ENCODE measurements around the gene TIMP2. TPM values are rescaled to one million over a fixed set of nuclear protein-coding genes. Genes with fewer than 3 reads are reported as not detected.
"Not testable (repeated sequence)": the region's sequence is repeated elsewhere in the genome, so short reads cannot be mapped to it uniquely, and the experiment has no call there.

Gene TIMP2
- total RNA-seq, 4 donors from 2014 or later: 52.9 to 133 (median 82.2) TPM

DNA sequence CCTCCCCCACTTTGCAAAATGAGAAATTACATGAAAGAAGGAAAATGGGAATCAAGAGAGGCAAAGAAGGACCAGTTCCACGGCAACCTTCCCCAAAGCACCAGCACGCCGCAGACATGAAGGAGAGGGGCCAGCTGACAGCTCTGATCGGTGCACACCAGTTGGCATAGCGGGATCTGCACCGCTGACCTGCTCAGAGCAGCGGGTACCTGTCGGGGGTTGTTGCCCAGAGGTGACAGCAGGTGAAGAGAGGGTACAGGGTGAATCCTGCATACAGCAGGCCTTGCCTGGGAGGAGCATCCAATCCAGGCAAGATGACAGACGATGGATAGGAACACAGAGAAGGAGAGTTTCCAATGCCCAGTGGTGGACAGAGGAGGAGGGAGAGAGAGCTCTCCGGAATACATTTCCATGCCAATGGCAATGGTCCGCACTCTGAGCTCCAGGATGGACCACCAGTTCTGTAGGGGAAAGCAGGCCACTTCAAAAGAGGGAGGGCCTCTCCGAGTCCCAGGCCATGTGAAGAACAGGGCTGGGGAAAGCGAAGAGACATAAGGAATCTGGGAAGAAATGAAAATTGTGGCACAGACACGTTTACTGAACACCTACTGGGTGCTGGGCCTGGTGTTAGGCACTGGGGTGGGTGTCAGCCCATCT is 46.2 kb downstream of the TIMP2 start:
- WGBS, 2 donors: 81 to 83% methylated on average over 14 of the region's 14 CpGs
- peaks cover 5 to 37% of the 10 kb centered on the region in 2 donors for H3K4me1 ChIP-seq
- DNase-seq: no peak
- H3K36me3 ChIP-seq: no peaks in the 10 kb centered on the region
- H3K4me3 ChIP-seq (replicated peaks in 1 of 3): no peak overlapping the region
- no peaks in the 10 kb centered on the region for H3K27me3 ChIP-seq
- H3K9me3 ChIP-seq: no peaks in the 10 kb centered on the region
- intact Hi-C loops (cut with DNase I): no loop called here
- no peak for TF ChIP-seq POLR2A (IDR thresholded peaks at IDR 0.05)
- TF ChIP-seq, protein P1, sequence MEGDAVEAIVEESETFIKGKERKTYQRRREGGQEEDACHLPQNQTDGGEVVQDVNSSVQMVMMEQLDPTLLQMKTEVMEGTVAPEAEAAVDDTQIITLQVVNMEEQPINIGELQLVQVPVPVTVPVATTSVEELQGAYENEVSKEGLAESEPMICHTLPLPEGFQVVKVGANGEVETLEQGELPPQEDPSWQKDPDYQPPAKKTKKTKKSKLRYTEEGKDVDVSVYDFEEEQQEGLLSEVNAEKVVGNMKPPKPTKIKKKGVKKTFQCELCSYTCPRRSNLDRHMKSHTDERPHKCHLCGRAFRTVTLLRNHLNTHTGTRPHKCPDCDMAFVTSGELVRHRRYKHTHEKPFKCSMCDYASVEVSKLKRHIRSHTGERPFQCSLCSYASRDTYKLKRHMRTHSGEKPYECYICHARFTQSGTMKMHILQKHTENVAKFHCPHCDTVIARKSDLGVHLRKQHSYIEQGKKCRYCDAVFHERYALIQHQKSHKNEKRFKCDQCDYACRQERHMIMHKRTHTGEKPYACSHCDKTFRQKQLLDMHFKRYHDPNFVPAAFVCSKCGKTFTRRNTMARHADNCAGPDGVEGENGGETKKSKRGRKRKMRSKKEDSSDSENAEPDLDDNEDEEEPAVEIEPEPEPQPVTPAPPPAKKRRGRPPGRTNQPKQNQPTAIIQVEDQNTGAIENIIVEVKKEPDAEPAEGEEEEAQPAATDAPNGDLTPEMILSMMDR (IDR thresholded peaks at IDR 0.05): no peak
- peak overlapping the region; percentile 50 to 76 (median 73) for H3K27ac ChIP-seq

- TF ChIP-seq, protein P1 (IDR thresholded peaks at IDR 0.05): no peak
- TF ChIP-seq POLR2A (IDR thresholded peaks at IDR 0.05): no peak
- H3K27me3 ChIP-seq: no peaks in the 10 kb centered on the region
- no peak for DNase-seq
- no peaks in the 10 kb centered on the region for H3K9me3 ChIP-seq
- intact Hi-C loops (cut with DNase I): no loop called here
- WGBS, 2 donors: 84 to 87% methylated on average over 15 of the region's 15 CpGs
- H3K4me1 ChIP-seq: peaks cover 3 to 29% of the 10 kb centered on the region in 2 donors
- no peaks in the 10 kb centered on the region for H3K36me3 ChIP-seq
- no peak overlapping the region for H3K27ac ChIP-seq
- no peak overlapping the region for H3K4me3 ChIP-seq (replicated peaks in 1 of 3)
These were observed 46.9 kb downstream of the TIMP2 start for GRCh38 chr17:78878261-78878660.

DNA sequence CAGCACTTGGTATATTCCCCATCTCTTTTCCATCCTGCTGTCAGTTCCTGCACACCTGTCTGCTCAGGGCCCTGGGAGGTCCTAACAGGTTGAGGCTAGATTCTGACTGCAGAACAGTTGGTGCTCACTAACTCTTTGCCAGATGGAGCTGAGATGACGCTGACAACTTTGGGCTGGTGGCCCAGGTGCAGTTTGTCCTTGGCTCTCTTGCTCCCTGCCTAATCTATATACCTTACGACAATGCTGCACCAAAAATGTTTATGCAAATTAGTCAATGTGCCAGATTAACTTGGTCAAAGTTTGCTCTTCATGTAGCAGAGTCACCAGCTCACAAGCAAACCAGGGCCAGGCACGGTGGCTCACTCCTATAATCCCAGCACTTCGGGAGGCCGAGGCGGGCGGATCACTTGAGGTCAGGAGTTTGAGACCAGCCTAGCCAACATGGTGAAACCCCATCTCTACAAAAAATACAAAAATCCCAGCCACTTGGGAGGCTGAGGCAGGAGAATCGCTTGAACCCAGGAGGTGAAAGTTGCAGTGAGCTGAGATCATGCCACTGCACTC is 48.2 kb downstream of the TIMP2 start:
- H3K27ac ChIP-seq; intact Hi-C loops (cut with DNase I); H3K36me3 ChIP-seq; H3K27me3 ChIP-seq; H3K9me3 ChIP-seq; H3K4me3 ChIP-seq (replicated peaks in 1 of 3); DNase-seq: not testable (repeated sequence)
- WGBS, 2 donors: 95 to 98% methylated on average over 8 of the region's 8 CpGs
- peaks cover 0 to 17% of the 10 kb centered on the region in 2 donors for H3K4me1 ChIP-seq

GRCh38 chr17:78876094-78876597 is 49.0 kb downstream of the TIMP2 start:
- H3K4me3 ChIP-seq (replicated peaks in 1 of 3): no peak overlapping the region
- no peaks in the 10 kb centered on the region for H3K27me3 ChIP-seq
- H3K9me3 ChIP-seq: no peaks in the 10 kb centered on the region
- H3K27ac ChIP-seq: no peak overlapping the region
- no peak for DNase-seq
- no peaks in the 10 kb centered on the region for H3K36me3 ChIP-seq
- intact Hi-C loops (cut with DNase I): no loop called here
- TF ChIP-seq, protein P1 (IDR thresholded peaks at IDR 0.05): no peak
- TF ChIP-seq POLR2A (IDR thresholded peaks at IDR 0.05): no peak
- WGBS, 2 donors: 48 to 87% methylated on average over 7 of the region's 7 CpGs
- H3K4me1 ChIP-seq: peaks cover 0 to 17% of the 10 kb centered on the region in 2 donors

DNA sequence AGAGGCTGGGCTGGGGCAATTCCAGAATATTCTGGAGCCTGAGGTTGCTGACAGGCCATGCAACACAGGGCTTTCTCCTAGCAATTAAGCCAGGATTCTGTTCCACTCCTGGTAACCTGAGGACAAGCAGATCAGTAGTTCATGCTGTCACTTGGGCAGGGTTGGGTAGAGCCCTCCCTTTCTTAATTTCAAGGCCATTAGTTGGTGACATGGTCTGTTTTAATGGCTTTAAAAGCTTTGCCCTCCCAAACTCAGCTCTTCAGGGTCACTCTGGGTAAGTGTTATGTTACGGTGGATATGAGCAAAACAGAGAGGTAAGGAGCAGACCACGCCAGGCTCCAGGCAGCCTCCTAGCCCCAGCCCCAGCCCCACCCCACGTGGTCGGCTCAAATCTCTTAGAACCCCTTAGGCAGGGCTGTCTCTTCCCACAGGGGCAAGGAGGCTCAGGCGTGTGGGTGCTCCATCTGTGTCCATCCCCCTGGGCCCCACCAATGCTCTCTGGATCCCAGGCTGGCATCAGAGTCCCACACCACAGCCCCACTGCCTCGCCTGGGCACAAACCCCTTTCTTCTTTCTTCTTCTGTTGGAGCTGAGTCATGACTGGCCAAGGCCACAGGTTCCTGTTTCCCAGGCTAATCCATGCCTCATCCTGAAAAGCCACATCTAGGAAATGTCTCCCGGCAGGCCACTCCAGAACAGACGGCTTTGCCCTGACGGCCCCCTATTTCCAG is 49.7 kb downstream of the TIMP2 start:
- no peak for DNase-seq
- intact Hi-C loops (cut with DNase I): no loop called here

More for the DNA sequence above, 49.7 kb downstream of the TIMP2 start:
- Histone ChIP-seq H3K27ac (no peak overlapping the region), H3K9me3 (no peaks in the 10 kb centered on the region), H3K4me3 (replicated peaks in 1 of 3) (no peak overlapping the region), H3K36me3 (no peaks in the 10 kb centered on the region), H3K4me1 (peaks cover 0 to 17% of the 10 kb centered on the region in 2 donors), H3K27me3 (no peaks in the 10 kb centered on the region)
- TF ChIP-seq, protein P1 (IDR thresholded peaks at IDR 0.05): no peak
- no peak for TF ChIP-seq POLR2A (IDR thresholded peaks at IDR 0.05)
- WGBS, 2 donors: 70 to 84% methylated on average over 7 to 9 of the region's 9 CpGs
